ENCODE results near the gene EYA2.

GRCh38 chr20:47172579-47172978 is 277.9 kb downstream of the EYA2 start:
- TF ChIP-seq CTCF (conservative IDR thresholded peaks at IDR 0.05; ENCODE audit: low read depth, low read length) (no peak), EZH2phosphoT487 (IDR thresholded peaks at IDR 0.05; ENCODE audit: borderline replicate concordance, low read length) (no peak)
